ENCODE measurements around the gene GLCE. TPM values are rescaled to one million over a fixed set of nuclear protein-coding genes. Genes with fewer than 3 reads are reported as not detected.
"Not testable (repeated sequence)": the region's sequence is repeated elsewhere in the genome, so short reads cannot be mapped to it uniquely, and the experiment has no call there.

GLCE gene
- total RNA-seq, 2 experiments from 2014 or later, result 5.3 to 6.1 TPM

DNA sequence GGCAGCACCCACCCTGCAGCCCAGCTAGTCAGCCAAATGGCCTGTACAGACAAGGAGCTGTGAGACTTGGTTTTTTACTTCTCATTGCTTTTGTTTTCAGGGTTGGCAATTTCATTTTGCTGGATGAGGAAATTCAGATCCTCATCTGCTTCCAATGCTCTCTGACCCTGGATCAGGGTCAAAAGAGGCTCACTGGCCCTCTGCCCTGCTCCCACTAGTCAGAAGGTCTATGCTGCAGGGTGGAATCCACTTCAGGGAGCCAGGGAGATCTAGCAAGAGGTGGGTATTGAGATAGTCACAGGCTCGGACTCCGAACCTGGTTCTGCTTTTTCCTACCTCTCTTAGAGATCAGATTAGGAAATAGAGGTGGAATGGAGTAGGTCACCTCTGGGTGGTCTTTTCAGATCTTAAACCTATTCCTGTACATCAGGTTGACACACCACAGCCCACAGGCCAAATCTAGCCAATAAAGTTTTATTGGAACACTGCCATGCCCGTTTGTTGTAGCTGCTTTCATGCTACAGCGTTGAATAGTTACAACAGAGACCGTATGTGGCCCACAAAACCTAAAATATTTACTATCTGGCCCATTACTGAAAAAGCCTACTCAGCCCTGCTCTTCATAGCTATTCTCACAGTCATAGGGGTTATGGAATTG, 26.4 kb upstream of the GLCE start:
- CTCF ChIA-PET, result no interaction called here
- POLR2A ChIA-PET, result no interaction called here

DNA sequence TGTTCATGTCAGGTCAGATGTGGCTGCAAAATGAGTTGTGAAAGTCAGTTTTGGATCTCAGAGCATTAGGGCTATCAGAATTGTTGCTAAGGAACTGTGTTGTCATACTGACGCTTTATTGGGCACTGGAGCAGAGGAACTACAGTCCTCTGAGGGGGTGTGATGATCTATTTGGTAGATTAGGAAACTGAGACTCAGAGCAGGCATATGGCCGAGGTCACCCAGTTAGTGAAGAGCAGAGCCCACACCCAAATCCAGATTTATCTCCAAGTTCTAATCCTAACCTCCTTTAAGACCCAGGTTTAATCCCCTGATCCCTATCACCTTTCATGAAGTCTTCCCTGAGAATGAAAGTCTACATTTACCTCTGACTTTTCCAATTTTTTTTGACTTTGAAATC, 25.6 kb upstream of the GLCE start:
- POLR2A ChIA-PET, result no interaction called here
- CTCF ChIA-PET, result no interaction called here

DNA sequence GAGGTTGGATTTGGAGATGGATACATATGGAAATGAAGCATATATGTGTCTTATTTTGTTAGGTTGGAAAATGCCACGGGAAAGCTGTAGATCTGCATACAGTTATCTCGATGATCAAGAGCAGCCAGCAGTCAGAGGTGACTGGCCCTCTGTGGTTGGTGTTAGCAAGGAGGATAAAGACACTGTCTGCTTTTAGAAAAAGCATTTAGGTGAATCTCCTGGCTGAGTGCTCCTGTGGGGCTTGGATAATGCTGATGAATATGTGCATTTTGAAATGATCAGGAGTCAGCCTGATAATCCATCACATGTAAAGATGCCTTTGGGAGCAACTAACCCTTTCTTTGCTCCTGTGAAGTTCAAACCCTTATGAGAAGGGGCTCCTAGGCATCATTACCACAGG, 24.9 kb upstream of the GLCE start:
- ChIA-PET POLR2A (no interaction called here), CTCF (no interaction called here)

DNA sequence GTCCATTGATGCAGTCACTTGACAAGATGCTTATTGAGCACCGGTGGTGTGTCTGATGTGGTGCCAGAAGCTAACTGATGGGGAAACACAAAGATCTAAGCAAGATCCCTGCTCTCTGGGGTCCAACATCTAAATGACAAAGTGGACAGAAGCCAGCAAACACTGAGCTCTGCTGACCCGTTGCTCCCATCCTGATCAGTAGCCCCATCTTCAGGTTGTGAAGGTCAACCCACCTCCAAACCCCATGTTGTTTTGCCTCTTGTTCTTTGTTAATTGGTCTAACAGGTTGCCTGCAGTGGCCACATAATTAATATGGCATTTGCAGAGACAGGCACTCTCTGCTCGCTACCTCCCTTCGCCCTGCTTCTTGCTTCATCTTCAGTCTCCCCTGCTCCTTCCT, 21.5 kb upstream of the GLCE start:
- CTCF ChIA-PET, result no interaction called here
- POLR2A ChIA-PET, result no interaction called here

DNA sequence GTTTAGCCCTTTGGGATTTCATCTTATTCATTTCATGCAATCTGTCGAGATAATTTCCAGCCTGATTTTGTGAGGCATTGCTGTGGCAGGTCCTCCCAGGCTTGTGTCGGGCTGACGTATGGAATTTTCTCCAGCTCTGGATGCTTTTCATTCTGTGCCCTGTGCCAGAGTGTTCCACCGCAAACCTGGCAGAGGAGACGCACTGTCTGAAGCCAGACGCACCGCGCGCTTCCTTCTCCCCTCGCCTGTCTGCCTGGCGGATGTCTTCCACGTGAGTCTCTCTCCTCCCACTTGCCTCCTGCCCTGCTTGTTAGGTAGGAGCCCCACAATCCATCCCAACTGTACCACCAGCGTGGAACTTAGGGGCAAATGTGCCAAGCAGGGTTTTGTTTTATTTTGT, 20.1 kb upstream of the GLCE start:
- CTCF ChIA-PET, result no interaction called here
- POLR2A ChIA-PET, result no interaction called here

DNA sequence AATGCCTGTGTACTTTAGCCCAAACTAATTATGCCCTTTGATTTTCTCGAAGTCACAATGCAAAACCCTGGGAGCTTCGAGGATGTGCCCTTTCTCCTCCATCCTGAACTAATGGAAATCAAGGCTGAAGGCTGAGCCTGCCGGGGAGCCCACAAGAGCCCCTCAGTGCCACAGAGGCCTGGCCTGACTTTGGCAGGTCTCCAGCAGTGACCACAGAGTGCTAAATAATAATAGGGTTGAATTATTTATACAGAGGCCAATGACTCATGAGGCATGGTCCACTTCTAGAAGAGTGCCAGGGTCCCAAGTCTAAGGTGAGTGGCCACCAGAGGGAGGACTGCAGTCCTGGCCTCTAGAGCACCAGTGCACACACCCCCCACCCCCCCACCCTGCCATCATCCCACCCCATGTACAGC, 19.1 kb upstream of the GLCE start:
- CTCF ChIA-PET, result no interaction called here
- POLR2A ChIA-PET, result no interaction called here

DNA sequence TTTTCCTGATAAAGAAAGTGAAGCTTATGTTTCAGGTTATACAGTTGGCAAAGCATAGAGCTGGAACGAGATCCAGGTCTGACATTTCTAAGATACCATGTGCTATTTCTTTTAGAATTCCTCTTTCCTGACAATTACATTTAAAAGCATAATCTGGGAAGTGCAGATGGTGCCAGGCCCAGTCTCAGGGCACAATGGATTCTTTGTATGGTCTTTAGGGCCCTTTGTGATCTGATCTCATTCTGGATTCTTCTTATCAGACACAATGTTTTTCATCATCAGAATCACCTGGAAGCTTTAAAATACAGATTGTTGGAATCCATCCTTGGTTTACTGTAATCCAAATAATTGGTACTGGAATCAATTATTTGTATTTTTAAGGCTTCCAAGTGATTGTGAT, 18.6 kb upstream of the GLCE start:
- ChIA-PET POLR2A (no interaction called here), CTCF (no interaction called here)

DNA sequence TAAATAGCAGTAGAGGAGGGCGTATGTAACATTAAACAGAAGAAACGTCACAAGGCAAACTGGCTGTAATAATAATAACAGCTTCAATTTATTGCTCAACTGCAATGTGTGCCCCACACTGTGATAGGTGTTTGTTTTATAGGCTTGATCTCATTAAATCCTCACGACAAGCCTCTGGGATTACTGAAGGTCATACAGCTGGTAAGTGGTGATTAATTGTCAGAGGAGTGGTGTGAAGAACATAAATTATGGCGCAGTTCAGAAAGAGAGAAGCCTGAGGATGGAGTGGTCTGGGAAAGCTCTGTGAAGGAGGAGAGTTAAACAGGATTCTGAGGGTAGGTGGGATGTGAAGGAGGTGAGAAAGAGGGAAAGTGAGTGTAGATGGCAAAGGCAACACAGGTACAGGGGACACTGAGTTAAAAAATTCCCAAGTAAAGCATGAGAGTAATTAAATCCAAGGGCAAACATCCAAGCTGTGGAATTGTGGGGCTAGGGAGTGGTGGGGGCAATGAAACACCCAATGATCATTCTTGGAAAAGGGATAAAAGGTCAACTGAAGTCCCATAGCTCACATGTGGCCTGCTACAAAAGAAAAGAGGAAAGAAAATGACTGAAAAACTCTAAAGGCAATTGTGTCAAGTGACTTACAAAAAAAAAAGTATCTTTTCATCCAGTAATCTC, 16.5 kb upstream of the GLCE start:
- ChIA-PET CTCF (no interaction called here), POLR2A (no interaction called here)

DNA sequence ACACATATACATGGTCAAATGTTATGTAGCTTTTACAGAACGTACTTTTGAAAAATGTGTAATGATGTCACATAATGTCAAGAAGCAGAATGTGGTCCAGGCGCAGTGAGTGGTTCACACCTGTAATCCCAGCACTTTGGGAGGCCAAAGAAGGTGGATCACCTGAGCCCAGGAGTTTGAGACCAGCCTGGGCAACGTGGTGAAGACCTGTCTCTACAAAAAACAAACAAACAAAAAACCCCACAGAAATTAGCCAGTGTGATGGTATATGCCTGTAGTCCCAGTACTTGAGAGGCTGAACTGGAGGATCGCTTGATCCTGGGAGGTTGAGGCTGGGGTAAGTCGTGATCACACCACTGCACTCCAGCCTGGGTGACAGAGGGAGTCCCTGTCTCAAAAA, 15.9 kb upstream of the GLCE start:
- POLR2A ChIA-PET, result no interaction called here
- CTCF ChIA-PET, result no interaction called here

DNA sequence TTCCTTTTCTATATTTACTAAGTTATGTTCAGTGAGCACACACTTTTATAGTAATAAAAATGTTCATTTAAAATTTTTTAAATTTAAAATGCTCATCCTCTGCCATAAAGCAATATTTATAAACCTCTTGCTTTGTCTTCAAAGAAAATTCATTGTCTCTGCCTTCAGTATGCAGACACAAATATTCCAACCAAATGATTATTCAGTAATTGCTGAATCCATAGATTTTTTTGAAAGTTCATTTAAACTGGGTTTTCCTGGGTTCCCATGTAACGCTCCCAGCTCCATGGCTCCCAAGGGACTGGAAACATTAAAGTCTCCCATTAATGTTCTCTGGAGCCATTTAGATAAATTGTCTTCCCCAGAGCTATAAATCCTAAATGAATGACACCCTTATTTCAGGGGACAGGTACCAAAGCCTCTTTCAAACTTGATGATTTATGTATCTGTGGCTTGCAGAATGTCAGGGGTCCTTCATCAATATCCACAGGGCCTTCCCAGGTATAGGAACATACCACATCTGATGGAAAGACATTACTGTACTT, 15.2 kb upstream of the GLCE start:
- POLR2A ChIA-PET, result no interaction called here
- CTCF ChIA-PET, result interaction anchor here (1.2 kb wide), 1 partner anchor 122 kb away, joined by 3 read pairs; no protein-coding TSS in a partner anchor

DNA sequence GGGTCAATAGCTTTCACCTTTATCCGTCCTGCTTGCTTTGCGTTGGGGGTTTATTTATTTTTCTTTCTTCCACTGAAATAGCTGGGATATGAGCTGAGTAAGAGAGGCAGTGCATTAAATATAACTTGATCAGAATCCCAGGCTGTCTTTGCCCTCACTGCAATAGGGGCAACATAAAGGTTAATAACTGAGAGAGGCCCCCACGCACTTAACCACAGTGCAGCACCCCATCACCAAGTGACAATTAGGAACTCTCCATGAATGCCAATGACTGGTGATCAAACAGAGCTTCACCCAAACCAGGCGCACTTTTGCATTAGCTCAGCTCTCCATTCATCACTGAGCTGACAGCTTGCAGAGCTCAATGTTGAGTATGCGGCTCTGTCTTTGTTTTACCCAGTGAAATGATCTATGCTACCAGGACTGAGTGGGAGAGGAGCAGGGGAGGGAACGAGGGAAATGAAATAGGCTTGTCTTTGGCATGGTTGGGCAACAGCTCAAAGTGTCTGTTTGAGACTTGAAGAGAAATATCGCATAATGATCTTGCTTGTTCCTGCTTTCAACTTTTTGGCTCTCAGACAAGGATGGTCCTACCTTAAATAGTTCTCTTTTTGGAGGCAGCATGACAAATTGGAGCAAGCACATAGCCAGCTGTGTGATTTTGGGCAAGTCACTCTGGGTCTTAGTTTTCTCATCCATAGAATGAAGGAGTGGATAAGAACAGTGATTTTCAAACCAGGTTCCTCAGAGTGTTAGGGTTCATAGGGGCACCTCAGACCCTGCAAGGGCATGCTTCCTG, 14.5 kb upstream of the GLCE start:
- ChIA-PET POLR2A (no interaction called here), CTCF (interaction anchor here (1.2 kb wide), 1 partner anchor 121 kb away, joined by 3 read pairs; no protein-coding TSS in a partner anchor)

DNA sequence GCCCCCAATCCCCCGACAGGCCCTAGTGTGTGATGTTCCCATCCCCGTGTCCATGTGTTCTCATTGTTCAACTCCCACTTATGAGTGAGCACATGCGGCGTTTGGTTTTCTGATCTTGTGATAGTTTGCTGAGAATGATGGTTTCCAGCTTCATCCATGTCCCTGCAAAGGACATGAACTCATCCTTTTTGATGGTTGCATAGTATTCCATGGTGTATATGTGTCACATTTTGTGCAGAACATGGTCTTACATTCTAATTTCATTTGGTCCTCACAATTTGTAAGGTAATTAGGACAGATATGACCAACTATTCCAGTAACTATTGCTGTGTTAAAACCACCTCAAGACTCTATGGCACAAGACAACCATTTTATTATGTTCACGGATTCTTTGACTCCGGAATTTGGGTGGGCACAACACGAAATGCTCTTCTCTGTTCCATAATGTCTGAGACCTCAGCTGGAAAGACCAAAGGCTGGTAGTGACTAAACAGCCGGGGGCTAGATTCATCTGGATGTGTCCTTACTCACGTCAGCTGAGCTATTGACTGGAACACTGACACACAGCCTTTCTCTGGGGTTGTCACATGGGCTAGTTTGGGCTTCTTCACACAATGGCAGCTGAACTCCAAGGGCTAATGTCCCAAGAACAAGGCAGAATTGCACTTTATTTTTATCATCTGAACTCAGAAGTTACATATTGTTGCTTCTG, 13.6 kb upstream of the GLCE start:
- ChIA-PET CTCF (no interaction called here), POLR2A (no interaction called here)

DNA sequence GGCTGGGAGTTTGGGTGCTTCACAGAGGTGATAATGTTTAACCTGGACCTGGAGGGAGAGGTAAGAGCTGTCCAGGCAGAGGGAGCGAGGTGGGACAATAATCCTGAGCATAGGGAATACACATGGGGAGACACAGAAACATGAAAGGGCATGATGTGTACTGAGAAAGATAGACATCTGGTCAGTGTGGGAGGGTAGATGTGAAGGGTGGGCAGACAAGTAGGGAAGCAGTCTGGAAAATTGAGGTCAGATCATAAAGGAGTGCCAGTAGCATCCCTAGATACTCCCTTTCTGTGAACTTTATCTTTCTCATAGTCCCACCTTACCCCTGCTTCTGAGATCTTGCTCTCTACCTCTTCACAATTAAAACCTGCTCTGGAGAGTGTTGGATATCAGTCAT, 12.0 kb upstream of the GLCE start:
- POLR2A ChIA-PET, result no interaction called here
- CTCF ChIA-PET, result no interaction called here

DNA sequence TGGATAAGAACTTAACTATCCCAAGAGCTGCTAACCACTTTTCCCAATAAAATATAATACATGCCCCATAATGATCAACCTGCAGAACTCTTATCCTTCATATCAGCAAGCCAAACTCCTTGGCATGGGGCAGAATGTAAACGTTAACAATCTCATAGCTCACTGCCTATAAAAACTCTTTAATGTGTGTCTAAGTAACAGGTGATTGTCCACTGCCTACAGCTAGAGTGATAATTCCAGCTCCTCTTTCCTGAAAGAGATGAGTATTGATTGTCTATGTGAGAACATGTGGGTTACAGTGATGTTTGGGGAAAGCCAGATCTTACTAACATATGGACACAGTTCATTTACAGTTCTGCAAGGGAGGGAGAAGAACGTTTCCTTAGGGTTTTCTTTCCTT, 11.3 kb upstream of the GLCE start:
- ChIA-PET CTCF (no interaction called here), POLR2A (no interaction called here)

DNA sequence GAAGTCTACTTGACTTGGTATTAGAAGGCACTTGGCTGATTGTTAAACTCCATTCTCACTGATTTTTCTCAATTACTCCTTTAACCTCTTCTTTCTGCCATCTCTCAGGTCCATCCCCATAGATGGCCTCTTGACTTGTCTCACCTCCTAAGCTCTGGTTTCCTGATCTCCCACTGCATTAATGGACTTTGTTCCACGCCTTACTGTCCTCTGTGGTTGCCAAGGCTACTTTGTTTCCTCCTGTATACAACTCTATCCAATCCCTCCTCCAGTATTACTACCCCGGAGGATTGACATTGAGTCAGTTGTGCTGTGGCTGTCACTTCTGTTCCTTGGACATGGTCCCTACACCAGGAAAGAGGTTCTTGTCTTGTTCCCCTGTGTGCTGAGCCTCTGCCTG, 10.6 kb upstream of the GLCE start:
- ChIA-PET POLR2A (interaction anchor here (0.5 kb wide), 1 partner anchor 116 kb away, joined by 3 read pairs; no protein-coding TSS in a partner anchor), CTCF (no interaction called here)

DNA sequence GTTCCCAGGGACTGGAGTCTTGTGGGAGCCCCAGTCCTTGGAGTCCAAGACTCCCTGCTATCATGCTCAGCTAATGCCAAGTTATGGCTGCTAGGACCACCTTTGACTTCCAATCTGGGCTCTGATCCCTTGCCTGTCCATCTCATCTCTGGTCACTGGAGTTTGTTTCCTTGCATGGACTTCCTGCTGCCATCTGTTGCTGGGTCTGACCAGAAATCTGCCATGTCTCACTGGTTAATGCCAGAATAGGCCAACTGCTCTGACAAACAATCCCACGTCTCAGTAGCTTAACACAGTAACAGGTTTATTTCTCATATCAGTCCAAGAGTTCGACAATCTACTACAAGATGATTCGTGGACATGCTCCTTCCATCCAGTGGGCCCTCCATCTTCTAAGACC, 10.1 kb upstream of the GLCE start:
- ChIA-PET POLR2A (no interaction called here), CTCF (no interaction called here)

DNA sequence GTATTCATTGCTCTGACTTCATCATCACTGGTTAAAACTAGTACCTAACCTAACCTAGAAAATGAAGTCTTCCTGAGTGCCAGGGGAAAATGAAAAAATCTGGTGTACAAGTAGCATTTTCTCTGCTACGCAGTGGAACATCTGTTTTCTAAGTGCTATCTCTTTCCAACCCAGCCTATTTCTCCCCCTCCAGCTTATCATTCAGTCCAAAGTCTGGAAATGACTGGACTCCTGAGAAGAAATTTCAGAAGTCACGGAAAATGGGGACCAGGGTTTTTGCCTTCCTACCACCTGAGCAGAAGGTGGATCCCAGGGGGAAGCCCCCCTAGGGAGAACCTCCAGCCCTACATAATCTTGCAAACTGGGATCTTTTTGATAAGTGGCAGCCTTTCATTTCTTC, 9.6 kb upstream of the GLCE start:
- POLR2A ChIA-PET, result no interaction called here
- CTCF ChIA-PET, result interaction anchor here (0.6 kb wide), 1 partner anchor 28 kb away, joined by 3 read pairs; no protein-coding TSS in a partner anchor

DNA sequence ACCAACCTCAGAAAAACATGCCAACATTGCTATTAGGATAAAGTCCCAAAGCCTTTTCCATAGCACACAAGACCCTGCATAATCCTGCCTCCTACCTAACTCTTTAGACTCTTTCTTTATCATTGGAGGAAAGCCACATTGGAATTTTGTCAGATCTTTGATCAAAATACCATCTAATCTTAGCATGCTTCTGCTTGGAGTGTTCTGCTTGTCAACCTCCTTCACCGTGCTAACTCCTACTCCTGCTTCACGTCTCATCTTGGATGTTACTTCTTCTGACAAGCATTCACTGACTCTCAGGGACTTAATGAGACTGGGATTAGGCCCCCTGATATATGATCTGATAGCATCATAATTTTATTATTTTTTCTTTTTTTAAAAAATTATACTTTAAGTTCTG, 7.4 kb upstream of the GLCE start:
- CTCF ChIA-PET, result no interaction called here

DNA sequence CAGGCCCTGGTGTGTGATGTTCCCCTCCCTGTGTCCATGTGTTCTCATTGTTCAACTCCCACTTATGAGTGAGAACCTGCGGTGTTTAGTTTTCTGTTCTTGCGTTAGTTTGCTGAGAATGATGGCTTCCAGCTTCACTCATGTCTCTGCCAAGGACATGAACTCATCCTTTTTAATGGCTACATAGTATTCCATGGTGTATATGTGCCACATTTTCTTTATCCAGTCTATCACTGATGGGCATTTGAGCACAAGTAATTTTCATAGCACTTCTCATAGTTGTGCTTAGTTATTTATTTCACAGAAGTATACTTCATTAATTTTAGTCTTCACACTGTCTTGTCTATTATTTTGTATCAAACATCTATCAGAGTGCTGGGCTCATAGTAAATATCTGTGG, 6.8 kb upstream of the GLCE start:
- CTCF ChIA-PET, POLR2A ChIA-PET: not testable (repeated sequence)

More for the DNA sequence above, 7.4 kb upstream of the GLCE start:
- POLR2A ChIA-PET, result no interaction called here

DNA sequence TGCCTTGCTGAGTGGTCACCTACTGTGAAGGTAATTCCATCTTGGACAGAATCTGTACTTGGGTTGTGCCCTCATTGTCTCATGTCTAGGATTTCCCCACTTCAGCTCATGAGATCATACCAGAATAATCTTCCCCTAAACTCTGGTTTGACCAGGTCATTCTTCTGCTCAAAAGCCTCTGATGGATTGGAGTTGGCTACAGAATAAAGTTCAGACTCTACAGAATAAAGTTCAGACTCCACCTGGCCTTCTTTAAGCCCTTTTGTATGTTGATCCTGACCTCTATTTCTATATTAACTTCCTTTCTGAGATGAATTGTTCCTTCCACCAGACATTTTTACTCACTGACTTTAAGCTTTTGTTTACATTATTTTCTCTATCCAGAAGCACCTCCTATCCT, 6.4 kb upstream of the GLCE start:
- POLR2A ChIA-PET, result no interaction called here
- CTCF ChIA-PET, result no interaction called here
